Suppressor macrophage (primary cell): ENCODE measurements around the gene GJA10.
"Not testable (repeated sequence)": the region's sequence is repeated elsewhere in the genome, so short reads cannot be mapped to it uniquely, and the experiment has no call there.

Experiments used
- DNase-seq, 4 experiments: peaks; one replicate each; pipeline ENCODE4 v3.0.0-alpha.2; 2020 to 2022
- total RNA-seq, 17 experiments: gene quantifications; one replicate each; lab custom pipeline; 2026; ENCODE audit warnings: mixed read lengths in 6 of 17, inconsistent platforms in 3 of 17; lab: John Stamatoyannopoulos, UW

The GJA10 gene
- 0 to 0.99 (median 0) reads per million in 17 experiments for total RNA-seq

- no peak for DNase-seq
Observed at GRCh38 chr6:89894169-89894568, at the start of gene GJA10. Gene GJA10, plus strand, starts transcription at chr6:89894469. Its CDS starts 0 bp downstream, at chr6:89894469.

DNA sequence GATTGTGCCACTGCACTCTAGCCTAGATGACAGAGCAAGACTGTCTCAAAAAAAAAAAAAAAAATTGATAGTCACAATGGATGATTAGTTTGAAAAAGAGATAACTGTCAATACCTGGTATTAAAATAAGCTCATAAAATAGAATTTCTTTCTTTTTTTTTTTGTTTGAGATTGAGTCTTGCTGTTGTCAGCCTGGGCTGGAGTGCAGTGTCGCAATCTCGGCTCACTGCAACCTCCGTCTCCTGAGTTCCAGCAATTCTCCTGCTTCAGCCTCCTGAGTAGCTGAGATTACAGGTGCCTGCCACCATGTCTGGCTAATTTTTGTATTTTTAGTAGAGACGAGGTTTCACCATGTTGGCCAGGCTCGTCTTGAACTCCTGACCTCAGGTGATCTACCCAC, 46.8 kb upstream of the GJA10 start:
- not testable (repeated sequence) for DNase-seq

DNA sequence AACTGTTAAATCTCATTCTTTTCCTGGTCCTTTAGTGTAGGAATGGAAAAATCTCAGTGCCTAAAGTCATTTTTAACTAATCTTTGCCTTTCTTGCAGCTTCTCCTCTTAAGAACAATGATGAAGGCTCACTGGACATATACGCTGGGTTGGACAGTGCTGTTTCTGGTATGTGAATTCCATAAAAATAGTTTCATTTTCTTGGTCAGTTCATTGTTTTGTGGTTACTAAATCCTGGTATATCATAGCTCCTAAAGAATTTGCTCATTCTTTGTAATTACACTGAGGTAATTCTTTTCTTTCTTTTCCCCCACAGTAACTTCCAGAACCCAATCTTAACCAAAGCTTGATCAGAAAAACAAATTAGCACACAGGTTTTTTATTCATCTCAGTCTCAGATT, 41.2 kb upstream of the GJA10 start:
- DNase-seq = no peak

DNA sequence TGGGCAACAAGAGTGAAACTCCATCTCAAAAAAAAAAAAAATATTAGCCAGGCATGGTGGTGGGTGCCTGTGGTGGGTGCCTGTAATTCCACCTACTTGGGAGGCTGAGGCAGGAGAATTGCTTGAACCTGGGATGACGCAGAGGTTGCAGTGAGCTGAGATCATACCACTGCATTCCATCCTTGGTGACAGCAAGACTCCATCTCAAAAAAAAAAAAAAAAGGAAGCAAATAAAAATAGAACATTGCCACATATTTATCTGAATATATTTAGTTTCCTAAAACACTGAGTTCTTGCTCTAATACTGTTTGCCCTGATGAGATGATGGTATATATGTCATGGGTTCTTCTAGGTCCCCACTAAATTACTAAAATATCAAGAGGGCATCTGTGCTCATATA, 36.2 kb upstream of the GJA10 start:
- peak; percentile 15 to 66 (median 48) for DNase-seq

- DNase-seq = peak in 1 of 4 experiments; percentile 1
Observed at GRCh38 chr6:89859744-89860143, 34.5 kb upstream of the GJA10 start.

DNA sequence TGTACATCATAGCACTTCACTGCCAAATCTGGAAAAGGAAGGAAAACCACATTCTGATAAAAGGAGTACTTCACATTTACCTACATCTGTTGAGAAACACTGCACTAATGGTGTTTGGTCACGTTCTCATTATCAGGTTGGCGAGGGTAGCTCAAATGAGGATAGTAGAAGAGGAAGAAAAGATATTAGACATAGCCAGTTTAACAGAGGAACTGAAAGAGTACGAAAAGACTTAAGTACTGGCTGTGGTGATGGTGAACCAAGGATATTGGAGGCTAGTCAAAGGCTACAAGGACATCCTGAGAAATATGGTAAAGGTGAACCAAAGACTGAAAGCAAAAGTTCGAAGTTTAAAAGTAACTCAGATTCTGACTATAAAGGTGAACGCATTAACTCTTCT, 32.0 kb upstream of the GJA10 start:
- DNase-seq = no peak

- DNase-seq = no peak
Observed at GRCh38 chr6:89862698-89863097, 31.6 kb upstream of the GJA10 start.

GRCh38 chr6:89866024-89866678, 28.1 kb upstream of the GJA10 start:
- no peak for DNase-seq

DNA sequence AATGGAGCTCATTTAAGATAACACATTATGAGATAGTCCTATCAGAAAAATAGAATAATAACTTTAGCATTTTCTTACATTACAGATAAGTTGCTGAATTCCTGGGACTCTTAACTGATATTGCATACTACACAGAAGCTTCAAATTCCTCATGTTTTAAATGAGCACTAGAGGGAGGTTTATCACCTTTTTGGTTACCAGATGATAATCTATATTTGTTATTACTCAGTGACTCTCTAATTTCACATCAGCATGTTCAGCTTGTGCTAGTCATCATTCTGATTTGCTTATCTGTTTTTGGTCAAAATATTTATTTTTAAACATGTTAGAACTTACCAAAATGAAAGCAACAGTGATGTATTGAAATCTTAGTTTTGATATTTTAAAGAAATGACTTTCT, 20.5 kb upstream of the GJA10 start:
- no peak for DNase-seq

DNA sequence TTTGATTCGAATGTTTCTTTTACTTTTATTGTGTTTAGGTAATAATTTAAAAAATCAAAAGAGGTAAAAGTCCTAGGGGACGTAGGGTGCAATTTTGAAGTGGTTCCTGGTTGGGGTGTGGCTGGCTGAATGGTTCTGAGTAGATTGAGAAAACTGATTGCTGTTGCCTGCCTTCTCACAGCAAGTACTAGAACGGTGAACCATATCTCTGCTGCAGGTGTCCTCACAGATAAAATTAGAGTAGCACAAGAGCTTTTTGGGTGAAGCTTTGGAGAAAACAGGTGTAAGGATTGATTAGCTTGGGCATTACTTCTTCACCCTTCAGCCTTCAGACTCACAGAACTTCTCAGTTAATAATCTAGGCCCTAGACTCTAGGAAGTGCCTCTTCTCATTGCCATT, 19.8 kb upstream of the GJA10 start:
- no peak for DNase-seq

- DNase-seq = no peak
Observed at GRCh38 chr6:89886378-89887120, 7.7 kb upstream of the GJA10 start.

GRCh38 chr6:89887452-89888137, 6.7 kb upstream of the GJA10 start:
- DNase-seq = peak in 2 of 4 experiments; percentile 4

DNA sequence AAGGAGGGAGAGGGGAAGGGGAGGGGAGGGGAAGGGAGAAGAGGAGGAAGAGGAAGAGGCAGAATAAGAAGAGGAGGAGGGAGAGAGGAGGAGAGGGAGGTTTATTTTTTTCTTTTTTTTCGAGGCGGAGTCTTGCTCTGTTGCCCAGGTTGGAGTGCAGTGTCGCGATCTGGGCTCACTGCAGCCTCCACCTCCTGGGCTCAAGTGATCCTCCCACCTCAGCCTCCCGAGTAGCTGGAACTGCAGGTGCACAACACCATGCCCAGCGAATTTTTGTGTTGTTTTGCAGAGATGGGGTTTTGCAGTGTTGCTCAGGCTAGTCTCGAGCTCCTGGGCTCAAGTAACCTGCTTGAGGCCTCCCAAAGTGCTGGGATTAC, 6.1 kb upstream of the GJA10 start:
- DNase-seq = no peak

- DNase-seq = no peak
Observed at GRCh38 chr6:89888871-89889270, 5.4 kb upstream of the GJA10 start.

DNA sequence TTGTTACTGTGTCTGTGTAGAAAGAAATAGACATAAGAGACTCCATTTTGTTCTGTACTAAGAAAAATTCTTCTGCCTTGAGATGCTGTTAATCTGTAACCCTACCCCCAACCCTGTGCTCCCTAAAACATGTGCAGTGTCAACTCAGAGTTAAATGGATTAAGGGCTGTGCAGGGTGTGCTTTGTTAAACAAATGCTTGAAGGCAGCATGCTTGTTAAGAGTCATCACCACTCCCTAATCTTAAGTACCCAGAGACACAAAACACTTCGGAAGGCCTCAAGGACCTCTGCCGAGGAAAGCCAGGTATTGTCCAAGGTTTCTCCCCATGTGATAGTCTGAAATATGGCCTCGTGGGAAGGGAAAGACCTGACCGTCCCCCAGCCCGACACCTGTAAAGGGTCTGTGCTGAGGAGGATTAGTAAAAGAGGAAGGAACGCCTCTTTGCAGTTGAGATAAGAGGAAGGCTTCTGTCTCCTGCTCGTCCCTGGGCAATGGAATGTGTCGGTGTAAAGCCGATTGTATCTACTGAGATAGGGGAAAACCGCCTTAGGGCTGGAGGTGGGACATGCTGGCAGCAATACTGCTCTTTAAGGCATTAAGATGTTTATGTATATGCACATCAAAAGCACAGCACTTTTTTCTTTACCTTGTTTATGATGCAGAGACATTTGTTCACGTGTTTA, 3.3 kb upstream of the GJA10 start:
- not testable (repeated sequence) for DNase-seq

DNA sequence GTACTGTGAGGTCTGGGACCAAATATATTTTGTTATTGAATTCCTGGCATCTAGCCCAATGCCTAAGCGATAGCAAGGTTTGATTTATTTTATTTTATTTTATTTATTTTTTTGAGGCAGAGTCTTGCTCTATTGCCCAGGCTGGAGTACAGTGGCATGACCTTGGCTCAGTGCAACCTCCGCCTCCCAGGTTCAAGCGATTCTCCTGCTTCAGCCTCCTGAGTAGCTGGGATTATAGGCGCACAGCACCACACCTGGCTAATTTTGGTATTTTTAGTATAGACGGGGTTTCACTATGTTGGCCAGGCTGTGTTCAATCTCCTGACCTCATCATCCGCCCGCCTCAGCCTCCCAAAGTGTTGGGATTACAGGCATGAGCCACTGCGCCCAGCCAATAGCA, 1.7 kb upstream of the GJA10 start:
- DNase-seq = not testable (repeated sequence)

DNA sequence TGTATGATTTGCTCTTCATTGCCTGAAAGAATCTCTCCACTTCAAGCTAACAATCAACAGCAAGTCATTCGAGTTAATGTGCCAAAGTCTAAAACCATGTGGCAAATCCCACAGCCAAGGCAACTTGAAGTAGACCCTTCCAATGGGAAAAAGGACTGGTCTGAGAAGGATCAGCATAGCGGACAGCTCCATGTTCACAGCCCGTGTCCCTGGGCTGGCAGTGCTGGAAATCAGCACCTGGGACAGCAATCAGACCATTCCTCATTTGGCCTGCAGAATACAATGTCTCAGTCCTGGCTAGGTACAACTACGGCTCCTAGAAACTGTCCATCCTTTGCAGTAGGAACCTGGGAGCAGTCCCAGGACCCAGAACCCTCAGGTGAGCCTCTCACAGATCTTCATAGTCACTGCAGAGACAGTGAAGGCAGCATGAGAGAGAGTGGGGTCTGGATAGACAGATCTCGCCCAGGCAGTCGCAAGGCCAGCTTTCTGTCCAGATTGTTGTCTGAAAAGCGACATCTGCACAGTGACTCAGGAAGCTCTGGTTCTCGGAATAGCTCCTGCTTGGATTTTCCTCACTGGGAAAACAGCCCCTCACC, 1.1 kb downstream of the GJA10 start:
- DNase-seq = peak; percentile 12 to 53 (median 37)

DNA sequence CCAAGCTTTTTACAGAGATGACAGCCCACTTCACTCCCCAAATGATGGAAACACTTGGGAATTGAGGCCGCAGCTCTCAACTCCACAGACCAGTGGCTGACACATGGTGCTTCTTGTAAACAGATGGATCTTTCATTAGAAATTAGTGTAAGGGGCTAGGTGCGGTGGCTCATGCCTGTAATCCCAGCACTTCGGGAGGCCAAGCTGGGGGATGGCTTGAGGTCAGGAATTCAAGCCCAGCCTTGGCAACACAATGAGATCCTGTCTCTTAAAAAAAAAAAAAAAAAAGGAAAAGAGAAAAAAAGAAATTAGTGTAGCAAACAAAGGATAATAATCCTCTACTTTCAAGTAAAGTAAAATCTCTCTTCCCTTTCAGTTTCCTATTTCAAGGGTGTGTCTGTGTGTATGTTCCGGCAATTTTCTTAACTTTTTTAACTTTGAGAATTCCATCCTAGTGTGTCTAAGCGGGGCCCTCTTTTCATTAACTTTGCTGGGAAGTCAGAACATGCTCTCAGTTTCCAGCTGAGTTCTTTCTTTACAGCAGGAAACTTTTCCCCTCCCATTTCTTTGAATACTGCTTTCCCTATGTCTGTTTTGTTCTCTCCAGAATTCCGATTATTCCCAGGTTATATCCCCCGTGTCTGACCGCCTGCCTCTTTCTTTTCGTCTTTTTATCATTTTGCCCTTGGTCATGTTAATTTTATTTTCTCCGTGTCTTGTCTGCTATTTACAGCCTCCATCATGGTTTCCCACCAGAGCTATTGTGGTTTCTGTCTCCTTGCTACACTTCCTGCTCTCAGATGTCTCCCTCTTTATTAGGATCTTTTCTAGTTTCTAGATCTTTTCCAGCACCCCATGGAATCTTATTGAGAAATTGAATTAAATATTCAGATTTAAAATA, 16.0 kb downstream of the GJA10 start:
- DNase-seq = not testable (repeated sequence)

DNA sequence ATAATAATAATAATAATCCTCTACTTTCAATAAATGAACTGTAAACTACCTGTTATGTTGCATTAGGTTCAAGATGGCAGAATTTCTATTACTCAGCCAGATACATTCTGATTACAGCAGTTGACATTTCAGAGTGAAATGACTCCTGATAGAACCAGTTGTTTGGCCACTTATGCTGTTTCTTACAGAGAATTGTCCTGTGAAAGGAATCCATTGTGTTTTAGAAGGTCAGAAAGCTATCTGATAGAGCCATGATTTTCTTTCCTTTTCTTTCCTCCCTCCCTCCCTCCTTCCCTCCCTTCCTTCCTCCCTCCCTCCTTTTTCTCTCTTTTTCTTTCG, 16.6 kb downstream of the GJA10 start:
- DNase-seq = no peak

DNA sequence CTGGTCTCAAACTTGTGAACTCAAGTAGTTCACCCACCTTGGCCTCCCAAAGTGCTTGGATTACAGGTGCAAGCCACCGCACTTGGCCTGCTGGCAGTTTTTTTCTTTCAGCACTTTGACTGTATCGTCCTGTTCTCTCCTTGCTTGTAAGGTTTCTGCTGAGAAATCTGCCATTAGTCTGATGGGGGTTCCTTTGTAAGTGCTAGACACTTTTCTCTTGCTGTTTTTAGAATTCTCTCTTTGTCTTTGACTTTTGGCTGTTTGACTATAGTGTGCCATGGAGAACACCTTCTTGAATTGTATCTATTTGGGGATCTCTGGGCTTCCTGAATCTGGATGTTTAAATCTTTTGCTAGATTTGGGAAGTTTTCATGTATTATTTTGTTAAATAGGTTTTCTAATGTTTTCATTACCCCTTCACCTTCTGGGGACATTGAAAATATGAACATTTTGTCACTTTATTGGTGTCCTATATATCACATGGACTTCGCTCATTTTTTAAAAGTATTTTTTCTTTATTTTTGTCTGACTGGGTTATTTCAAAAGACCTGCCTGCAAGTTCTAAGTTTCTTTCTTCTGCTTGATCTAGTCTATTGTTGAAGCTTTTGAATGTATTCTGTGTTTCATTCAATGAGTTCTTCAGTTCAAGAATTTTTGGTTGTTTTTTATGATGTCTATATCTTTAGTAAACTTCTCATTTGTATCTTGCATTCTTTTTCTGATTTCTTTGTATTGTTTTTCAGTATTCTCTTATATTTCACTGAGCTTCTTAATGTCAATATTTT, 22.1 kb downstream of the GJA10 start:
- no peak for DNase-seq

DNA sequence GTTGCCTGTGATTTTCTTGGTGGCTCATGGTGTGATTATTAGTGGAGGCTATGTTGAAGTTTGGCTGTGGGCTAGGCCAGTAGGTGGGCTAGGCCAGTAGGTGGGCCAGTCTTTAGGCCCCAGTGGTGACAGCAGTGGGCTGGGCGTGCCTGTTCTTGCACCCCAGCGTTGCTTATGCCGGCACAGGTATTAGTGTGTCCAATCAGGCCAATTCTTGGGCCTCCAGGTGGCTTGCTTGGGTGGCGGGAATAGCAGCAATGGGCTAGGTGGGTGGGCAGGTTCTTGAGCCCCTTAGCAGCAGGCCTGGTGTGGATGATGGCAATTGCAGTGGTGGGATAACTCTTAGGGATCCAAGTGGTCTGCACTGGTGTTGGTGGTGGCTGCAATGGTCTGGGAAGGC, 22.9 kb downstream of the GJA10 start:
- no peak for DNase-seq
